Activated CD8-positive, alpha-beta memory T cell treated with anti-CD3 and anti-CD28 coated beads for 36 hours (primary cell): ENCODE results near the gene TTC9B. TPM values are rescaled to one million over a fixed set of nuclear protein-coding genes. Genes with fewer than 3 reads are reported as not detected.
"Not testable (repeated sequence)": the region's sequence is repeated elsewhere in the genome, so short reads cannot be mapped to it uniquely, and the experiment has no call there.

Experiments
- CTCF ChIA-PET: fragments of 350-600 bp; sonication (Branson Sonifier 250); formaldehyde crosslinking; loops from one replicate; lab custom pipeline; 2021; ENCODE audit warnings: antibody characterized with exemption; lab: Charles Lee
- POLR2A ChIA-PET: fragments of 350-600 bp; sonication (Branson Sonifier 250); formaldehyde crosslinking; loops from one replicate; lab custom pipeline; 2021; ENCODE audit warnings: antibody characterized with exemption; lab: Charles Lee
- total RNA-seq, 2 experiments: library from RNA; stranded (reverse); gene quantifications; one replicate each; pipeline ENCODE4 v1.2.3, GENCODE V29; 2021

TTC9B gene
- total RNA-seq, 2 experiments from 2014 or later: not detected

GRCh38 chr19:40221858-40222619, 3.9 kb upstream of the TTC9B start:
- ChIA-PET CTCF (interaction anchor here (1.7 kb wide), 1 partner anchor 83 kb away, joined by 3 read pairs; no protein-coding TSS in a partner anchor), POLR2A (no interaction called here)

DNA sequence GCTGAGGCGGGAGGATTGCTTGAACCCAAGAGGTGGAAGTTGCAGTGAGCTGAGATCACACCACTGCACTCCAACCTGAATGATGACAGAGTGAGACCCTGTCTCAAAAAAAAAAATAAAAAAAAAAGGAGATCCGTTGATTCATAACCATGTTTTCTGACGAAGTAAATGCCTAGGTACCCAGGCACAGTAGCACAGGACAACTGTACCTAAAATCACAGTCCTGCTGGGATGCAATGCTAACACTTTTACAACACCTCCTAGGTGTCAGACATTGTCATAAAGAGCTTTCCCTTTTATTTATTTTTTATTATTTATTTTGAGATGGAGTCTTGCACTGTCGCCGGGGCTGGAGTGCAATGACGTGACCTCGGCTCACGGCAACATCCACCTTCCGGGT, 2.5 kb upstream of the TTC9B start:
- POLR2A ChIA-PET: no interaction called here
- CTCF ChIA-PET: interaction anchor here (0.7 to 2.0 kb wide), 3 partner anchors 55 to 81 kb away, joined by 3 to 6 read pairs (median 3); no protein-coding TSS in a partner anchor

- ChIA-PET CTCF (interaction anchor here (2.0 kb wide), 1 partner anchor 80 kb away, joined by 6 read pairs; no protein-coding TSS in a partner anchor), POLR2A (no interaction called here)
Observed at GRCh38 chr19:40219721-40220276, 1.6 kb upstream of the TTC9B start.

GRCh38 chr19:40219029-40219428, 845 bp upstream of the TTC9B start:
- CTCF ChIA-PET: interaction anchor here (0.7 to 1.0 kb wide), 2 partner anchors 8 to 106 kb away, joined by 3 to 4 read pairs; no protein-coding TSS in a partner anchor
- POLR2A ChIA-PET: not testable (repeated sequence)

DNA sequence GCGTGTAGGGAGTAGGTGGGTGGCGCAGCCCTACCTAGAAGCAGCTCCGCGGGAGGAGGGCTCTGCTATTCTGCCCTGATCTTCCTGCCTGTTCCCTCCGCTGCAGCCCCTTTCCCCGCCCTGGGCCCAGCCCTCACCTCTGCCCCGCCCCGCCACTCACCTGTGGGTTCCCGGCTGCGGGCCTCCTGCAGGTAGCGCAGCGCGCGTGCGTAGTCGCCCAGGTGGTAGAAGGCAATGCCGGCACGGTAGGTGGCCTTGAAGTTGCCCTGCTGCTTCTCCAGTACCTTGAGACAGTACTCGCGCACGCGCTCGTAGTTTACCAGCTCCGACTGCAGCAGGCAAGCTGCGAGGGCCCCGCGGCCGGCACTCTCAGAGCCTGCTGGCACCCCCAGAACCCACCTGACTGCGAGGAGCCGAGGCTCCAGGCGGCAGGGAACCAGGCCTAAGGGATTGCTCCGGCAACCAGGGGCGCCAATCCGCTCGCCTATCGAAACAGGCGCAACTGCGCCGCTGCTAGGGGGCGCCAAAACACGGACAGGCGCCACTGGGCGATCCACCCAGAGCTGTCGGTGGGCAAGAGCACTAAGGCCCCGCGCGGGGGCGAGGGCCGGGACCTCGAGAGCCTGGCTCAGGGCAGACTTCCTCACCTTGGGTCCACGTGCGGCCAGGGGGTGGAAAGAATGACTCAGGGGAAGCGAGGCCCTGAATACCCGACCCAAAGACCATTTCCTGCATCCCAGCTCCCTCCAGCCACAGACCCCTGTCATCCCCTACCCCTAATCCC, 965 bp downstream of the TTC9B start:
- CTCF ChIA-PET: interaction anchor here (0.8 kb wide), 1 partner anchor 28 kb away, joined by 5 read pairs; no protein-coding TSS in a partner anchor
- POLR2A ChIA-PET: no interaction called here

GRCh38 chr19:40216777-40217026, 1.5 kb downstream of the TTC9B start:
- CTCF ChIA-PET: no interaction called here
- POLR2A ChIA-PET: no interaction called here

DNA sequence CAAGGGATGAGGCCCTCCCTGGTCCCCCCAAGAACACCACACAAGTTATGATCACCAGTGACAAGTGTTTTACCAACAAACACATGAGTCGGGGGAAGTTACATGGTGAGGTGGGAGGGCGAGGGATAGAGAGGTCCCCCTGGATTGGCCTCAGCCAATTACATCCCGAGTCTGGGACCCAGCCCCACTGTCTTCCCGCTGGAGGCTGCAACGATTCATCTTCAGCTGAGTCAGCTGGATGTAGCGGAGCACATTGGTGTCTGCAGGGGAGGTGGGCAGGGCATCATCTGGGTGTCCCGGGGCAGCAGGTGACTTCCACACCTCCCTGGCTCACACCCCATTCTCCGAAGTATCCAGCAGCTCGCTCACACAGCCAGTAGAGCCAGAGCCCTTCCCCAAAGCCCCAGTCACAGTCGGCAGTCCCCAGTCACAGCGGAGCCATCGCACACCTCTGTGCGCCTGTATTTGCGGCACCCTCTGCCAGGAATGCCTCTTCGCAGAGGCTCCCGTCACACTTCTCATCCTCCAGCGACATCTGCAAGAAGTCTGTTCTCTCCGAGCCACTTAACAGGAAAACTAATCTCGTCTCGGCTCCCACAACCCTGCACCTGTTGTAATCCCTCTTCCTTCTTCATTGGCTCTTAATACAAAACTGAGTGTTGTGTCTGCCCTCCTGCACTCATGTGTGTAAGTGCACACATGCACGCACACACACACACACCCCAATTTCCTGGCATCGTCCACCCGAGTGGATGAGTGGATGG, 2.0 kb downstream of the TTC9B start:
- ChIA-PET POLR2A (no interaction called here), CTCF (no interaction called here)

DNA sequence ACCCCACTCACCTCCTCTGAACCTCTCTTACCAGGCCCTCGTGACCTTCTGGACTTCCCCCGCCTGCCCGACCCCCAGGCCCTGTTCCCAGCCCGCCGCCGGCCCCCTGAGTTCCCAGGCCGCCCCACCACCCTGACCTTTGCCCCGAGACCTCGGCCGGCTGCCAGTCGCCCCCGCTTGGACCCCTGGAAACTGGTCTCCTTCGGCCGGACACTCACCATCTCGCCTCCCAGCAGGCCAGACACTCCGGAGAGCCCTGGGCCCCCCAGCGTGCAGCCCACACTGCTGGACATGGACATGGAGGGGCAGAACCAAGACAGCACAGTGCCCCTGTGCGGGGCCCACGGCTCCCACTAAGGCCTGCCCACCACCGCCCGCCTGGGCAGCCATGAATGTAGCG, 3.2 kb downstream of the TTC9B start:
- ChIA-PET POLR2A (interaction anchor here (0.6 kb wide), 1 partner anchor 35 kb away, joined by 3 read pairs; no protein-coding TSS in a partner anchor), CTCF (no interaction called here)

- ChIA-PET CTCF (no interaction called here), POLR2A (no interaction called here)
Observed at GRCh38 chr19:40213882-40214570, 4.2 kb downstream of the TTC9B start.

GRCh38 chr19:40213251-40213829, 4.8 kb downstream of the TTC9B start:
- POLR2A ChIA-PET: no interaction called here
- CTCF ChIA-PET: interaction anchor here (1.2 kb wide), 1 partner anchor 73 kb away, joined by 3 read pairs; no protein-coding TSS in a partner anchor

DNA sequence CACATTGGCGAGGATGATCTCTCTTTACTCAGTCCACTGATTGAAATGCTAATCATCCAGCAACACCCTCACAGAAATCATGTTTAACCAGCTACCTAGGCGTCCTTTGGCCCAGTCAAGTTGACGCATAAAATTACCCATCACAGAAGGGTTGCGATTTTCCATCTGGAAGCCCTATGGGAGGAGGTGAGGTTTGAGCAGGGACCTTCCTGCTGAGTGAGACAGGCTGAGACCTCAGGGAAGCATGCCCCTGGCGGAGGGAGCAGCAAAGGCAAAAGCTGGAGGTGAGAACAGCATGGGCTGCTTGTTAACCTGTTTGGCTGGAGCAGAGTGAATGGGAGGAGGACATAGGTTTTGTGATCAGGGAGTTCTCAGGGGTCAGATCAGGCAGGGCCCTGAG, 7.3 kb downstream of the TTC9B start:
- ChIA-PET POLR2A (no interaction called here), CTCF (interaction anchor here (0.7 kb wide), 1 partner anchor 75 kb away, joined by 3 read pairs; no protein-coding TSS in a partner anchor)

GRCh38 chr19:40208602-40209001, 9.6 kb downstream of the TTC9B start:
- CTCF ChIA-PET: no interaction called here
- POLR2A ChIA-PET: interaction anchor here (1.2 kb wide), 1 partner anchor 16 kb away, joined by 4 read pairs; no protein-coding TSS in a partner anchor

- POLR2A ChIA-PET: interaction anchor here (1.0 kb wide), 1 partner anchor 14 kb away, joined by 3 read pairs; no protein-coding TSS in a partner anchor
Observed at GRCh38 chr19:40205760-40206159, 12.4 kb downstream of the TTC9B start.

DNA sequence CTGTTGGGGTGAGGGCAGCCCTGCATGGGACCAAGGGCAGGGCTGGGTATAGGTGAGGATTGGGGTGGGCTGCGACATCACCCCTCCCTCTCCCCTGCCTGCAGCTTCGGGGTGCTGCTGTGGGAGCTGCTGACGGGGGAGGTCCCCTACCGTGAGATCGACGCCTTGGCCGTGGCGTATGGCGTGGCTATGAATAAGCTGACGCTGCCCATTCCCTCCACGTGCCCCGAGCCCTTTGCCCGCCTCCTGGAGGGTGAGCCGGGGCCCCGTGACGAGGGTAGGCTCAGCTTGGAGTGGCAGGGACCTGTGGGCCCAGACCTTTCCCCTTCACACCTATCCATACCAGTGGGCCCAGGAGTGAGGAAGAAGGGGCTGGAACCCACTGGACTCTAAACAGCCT, 13.8 kb downstream of the TTC9B start:
- POLR2A ChIA-PET: no interaction called here
- CTCF ChIA-PET: no interaction called here

More at GRCh38 chr19:40205760-40206159, 12.4 kb downstream of the TTC9B start:
- CTCF ChIA-PET: no interaction called here

DNA sequence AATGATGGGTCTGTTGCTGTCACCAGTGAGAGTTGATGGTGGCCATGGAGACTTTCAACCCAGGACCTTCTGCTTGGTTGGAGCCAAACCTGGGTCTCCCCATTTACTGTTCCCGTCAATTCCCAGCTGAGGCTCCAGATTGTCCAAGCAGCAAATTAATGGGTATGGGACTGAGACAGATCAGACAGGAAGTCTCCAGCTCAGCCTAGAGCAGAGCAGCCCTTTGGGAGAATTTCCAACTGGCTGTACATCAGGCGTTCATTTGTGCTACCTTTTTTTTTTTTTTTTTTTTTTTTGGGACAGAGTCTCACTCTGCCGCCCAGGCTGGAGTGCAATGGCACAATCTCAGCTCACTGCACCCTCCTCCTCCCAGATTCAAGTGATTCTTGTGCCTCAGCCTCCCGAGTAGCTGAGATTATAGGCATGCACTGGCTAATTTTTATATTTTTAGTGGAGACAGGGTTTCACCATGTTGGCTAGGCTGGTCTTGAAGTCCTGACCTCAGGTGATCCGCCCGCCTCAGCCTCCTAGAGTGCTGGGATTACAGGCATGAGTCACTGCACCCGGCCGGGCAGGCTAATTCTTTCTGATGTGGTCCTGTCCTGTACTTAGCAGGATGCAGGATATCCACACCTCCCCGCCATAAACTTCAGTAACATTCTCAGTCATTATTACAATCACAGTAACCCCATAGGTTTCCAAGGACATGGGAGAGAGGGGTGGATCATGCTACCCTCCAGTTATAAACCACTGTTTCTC, 17.7 kb downstream of the TTC9B start:
- POLR2A ChIA-PET: interaction anchor here (0.6 kb wide), 1 partner anchor 9 kb away, joined by 11 read pairs; no protein-coding TSS in a partner anchor
- CTCF ChIA-PET: no interaction called here

- ChIA-PET POLR2A (no interaction called here), CTCF (interaction anchor here (0.6 kb wide), 1 partner anchor 381 kb away, joined by 3 read pairs; no protein-coding TSS in a partner anchor)
Observed at GRCh38 chr19:40198272-40198990, 19.8 kb downstream of the TTC9B start.

GRCh38 chr19:40193587-40193849, 24.7 kb downstream of the TTC9B start:
- CTCF ChIA-PET: no interaction called here
- POLR2A ChIA-PET: interaction anchor here (0.6 kb wide), 1 partner anchor 227 kb away, joined by 4 read pairs; no protein-coding TSS in a partner anchor
